Stimulated activated CD8-positive, alpha-beta memory T cell treated with anti-CD3 and anti-CD28 coated beads, Interleukin-7, amount 100 ng/mL, for 48 hours (primary cell): ENCODE data around the gene P2RY8.
"Not testable (repeated sequence)": the region's sequence is repeated elsewhere in the genome, so short reads cannot be mapped to it uniquely, and the experiment has no call there.

Experiments used
- DNase-seq, 2 donors: peaks; one replicate each; pipeline ENCODE4 v3.0.0-alpha.2; 2020; ENCODE audit warnings: low read depth in 1 of 2; ENCODE audit errors: extremely low read depth in 1 of 2

The P2RY8 gene

DNA sequence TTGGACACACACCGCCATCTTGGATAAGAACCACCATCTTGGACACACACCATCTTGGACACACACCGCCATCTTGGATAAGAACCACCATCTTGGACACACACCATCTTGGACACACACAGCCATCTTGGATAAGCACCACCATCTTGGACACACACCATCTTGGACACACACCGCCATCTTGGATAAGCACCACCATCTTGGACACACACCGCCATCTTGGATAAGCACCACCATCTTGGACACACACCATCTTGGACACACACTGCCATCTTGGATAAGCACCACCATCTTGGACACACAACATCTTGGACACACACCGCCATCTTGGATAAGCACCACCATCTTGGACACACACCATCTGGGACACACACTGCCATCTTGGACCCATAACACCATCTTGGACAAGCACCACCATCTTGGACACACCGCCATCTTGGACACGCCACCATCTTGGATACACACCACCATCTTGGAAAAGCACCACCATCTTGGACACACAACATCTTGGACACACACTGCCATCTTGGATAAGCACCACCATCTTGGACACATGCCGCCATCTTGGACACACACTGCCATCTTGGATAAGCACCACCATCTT lies 88.9 kb downstream of the P2RY8 start:
- DNase-seq, result not testable (repeated sequence)

DNA sequence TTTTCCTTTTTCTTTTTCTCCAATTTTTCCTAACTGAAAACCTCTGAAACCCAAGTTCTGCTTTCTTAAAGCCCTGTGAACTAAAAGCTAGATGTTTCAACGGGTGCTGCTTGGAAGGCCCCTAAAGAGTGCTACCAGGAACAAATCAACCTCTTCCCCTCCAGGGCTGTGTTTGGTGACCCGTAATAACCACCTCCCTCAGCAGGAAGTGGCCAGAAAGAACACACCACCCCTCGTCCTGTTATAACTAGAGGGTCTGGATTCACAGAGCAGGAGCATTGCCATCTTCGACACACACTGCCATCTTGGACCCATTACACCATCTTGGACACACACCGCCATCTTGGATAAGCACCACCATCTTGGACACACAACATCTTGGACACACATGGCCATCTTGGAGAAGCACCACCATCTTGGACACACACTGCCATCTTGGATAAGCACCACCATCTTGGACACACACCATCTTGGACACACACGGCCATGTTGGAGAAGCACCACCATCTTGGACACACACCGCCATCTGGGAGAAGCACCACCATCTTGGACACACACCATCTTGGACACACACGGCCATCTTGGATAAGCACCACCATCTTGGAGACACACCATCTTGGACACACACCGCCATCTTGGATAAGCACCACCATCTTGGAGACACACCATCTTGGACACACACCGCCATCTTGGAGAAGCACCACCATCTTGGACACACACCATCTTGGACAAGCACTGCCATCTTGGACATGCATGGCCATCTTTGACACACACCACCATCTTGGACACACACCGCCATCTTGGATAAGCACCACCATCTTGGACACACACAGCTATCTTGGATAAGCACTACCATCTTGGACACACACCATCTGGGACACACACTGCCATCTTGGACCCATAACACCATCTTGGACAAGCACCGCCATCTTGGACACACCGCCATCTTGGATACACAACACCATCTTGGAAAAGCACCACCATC lies 89.7 kb downstream of the P2RY8 start:
- DNase-seq, result not testable (repeated sequence)

DNA sequence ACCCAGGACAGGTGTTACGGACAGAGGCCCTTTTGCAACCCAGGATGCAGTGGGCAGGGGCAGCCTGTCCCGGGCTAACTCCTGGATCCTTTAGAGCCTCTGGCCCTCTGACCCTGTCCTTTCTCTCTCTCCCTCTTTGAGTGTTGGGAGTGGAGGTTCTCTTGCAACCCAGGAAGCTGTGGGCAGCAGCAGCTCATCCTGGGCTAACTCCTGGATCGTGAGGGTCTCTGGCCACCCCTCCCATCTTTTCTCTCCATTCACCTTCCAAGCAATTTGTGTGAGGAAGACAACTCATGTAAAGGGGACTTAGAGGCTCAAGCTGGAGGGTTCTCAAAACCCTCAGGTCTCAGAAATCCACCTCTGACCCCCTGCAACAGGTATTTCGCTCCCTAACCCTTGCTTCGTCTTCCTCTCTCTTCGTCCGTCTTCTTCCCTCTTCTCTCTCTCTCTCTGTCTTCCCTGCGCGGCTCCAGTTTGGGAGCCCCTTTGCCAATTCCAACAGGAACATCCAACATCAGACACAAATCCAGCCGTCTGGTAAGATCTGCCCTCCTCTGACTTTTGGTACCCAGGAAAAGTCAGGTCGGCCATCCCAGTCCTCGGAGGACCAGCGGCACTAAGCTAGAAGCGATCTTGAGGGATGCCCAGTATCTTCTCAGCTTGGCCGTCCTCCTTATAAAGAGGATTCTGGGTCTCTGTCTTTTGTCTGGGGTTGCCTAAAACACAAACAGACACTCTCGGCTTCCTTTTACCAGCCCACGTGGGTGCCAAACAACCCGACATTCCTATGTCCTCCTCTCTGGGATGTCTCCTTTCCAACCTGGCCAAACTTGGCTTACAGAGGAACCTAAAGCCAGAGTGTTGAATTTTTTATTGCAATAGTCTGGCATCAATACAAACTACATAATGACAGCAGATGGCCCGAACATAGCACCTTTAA lies 92.2 kb downstream of the P2RY8 start:
- DNase-seq, result no peak

DNA sequence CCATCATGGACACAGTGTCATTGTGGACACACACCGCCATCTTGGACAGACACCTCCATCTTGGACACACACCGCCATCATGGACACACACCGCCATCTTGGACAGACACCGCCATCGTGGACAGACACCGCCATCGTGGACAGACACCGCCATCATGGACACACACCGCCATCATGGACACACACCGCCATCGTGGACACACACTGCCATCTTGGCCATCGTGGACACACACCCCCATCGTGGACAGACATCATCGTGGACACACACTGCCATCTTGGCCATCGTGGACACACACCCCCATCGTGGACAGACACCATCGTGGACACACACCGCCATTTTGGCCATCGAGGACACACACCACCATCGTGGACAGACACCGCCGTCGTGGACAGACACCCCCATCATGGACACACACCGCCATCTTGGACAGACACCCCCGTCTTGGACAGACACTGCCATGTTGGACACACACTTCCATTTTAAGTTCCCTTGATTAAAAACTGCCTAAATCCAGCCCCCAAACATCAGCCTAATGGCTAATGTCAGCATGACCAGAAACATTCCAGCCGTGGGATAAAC lies 93.4 kb downstream of the P2RY8 start:
- no peak for DNase-seq

DNA sequence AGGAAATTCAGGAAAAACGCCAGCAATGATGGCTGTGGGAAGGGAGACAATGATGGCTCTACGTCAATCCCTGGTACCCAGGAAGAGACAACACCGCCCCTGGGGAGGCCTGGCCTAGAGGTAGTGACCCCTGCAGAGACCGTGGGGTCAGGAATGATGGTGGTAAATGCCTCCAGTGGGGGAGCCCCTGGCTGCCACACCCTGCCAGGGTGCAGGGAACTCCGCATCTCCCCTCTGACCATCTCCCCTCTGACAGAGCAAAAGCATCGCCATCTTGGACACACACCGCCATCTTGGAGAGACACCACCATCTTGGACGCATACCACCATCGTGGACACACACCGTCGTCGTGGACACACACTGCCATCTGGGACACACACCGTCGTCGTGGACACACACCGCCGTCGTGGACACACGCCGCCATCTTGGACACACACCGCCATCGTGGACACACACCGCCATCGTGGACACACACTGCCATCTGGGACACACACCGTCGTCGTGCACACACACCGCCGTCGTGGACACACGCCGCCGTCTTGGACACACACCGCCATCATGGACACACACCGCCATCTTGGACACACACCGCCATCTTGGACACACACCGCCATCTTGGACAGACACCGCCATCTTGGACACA lies 94.1 kb downstream of the P2RY8 start:
- DNase-seq, result no peak

DNA sequence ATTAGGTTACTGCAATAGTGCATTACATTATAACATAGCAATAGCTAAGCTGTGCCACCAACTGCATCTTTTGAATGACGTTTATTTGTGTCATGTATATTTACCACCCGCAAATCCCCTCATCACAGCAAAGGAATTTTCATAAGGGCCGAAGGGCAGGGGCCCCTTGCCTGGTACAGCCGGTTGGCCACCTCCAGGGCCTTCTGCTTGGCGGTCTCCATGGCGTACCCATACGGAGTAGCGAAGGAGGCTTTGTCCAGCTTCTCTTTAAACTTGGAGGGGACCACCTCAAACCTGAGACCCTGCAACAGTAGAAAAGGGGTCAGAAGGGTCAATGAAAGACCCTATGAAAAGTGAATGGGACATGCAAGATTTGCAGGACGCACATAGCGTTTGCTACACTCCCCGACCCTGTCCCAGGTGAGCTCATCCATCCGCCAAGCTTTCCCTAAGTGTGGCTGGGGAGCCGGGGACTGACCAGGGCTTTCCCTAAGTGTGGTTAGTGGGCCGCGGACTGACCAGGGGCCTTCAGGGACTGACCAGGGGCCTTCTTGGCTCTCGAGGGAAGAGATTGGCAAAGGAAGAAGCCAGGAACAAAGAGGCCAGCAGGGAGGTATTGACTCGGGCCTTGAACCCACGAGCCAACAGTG lies 94.8 kb downstream of the P2RY8 start:
- no peak for DNase-seq

DNA sequence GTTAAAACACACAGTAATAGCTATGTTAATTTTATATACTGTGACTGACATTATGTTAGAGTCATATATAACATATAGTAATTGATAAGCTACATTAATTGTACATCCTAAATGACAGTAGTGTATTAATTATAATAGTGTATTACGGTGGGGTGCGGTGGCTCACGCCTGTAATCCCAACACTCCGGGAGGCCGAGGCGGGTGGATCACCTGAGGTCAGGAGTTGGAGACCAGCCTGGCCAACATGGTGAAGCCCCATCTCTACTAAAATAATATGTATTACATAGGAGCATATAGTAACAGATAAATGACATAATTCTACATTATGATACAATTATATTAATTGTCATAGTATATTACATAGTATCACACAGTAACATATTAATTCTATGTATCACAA lies 96.5 kb downstream of the P2RY8 start:
- no peak for DNase-seq

DNA sequence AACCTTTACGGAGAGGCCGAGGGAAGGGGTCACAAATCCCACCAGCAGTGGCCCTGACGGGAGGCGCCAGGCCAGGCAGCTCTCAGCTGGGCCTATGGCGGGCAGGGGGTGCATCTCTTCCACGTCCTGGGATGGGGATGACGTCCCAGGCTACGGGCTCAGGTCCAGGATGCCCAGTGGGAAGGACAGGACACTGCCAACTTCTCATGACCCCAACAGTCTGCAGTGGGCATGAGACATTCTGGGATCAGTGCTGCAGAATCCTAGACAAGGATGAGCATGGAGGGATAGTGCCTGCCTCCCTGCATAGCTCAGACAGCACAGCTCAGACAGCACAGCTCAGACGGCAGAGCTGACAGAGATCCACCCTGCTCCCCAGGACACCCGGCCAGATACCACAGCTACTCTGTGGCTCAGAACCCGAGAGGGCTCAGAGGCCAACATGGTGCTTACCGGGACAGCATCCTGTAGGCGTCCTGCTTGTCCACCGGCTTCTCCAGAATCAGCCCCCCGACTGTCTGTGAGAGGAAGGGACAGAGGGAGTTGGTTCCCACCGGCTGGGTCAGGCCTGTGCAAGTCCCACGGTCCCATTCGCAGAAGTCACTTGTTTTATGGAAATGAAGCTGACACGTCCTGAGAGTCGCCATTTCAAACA lies 101.6 kb downstream of the P2RY8 start:
- DNase-seq, result no peak

DNA sequence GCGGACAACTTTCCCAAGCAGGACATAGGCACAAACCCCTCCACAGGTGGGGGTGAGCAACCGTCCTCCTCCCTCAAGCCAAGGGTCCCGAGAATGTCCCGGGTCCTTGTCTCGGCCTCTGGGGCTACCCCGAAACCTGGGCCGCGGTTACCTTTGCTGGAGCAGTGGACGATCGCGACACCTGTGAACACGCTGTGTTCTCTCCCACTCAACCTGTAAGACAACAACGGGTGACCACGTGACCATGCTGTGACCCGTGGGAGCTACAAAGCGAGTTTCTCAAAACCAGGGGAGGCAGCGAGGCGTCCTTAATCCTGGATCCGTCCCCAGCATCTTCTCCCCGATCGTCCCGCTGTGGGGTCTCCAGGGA lies 102.1 kb downstream of the P2RY8 start:
- DNase-seq, result no peak

DNA sequence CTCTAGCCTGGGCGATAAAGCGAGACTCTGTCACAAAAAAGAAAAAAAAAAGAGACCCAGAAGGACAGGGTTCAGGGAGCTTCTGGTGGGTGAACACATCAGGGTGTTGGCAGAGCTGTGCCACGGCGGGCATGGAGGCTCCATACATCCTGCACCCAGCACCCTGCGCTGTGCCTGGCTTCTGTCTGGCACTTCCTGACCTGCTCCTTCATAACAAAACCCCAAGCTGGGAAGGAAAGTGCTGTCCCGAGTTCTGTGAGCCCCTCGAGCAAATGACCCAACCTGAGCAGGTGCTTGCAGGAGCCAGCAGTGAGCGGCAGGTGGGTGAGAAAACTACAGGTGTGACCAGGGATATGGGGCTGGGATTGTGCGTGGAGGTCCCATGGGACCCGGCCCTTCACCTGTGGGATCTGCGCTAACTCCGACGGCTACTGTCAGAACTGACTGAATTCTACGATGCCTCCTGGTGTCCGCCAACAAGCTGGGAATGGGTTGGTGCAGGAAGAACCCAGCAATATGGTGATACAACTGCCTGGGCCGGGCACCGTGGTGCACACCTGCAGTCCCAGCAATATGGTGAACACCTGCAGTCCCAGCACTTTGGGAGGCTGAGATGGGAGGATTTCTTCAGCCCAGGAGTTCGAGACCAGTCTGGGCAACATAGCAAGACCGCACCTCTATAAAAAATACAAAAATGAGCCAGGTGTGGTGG lies 103.2 kb downstream of the P2RY8 start:
- DNase-seq, result no peak

DNA sequence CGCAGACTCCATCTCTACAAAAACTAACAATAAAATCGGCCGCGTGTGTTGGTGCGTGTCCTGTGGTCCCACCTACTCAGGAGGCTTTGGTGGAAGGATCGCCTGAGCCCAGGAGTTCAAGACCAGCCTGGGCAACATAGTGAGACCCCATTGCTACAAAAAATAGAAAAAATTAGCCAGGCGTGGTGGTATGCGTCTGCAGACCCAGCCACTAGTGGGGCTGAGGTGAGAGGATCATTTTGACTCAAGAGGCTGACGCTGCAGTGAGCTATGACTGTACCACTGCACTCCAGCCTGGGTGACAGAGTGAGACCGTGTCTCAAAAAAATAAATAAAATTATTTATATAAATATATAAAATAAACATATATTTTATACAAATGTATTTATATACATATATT lies 106.5 kb downstream of the P2RY8 start:
- no peak for DNase-seq

DNA sequence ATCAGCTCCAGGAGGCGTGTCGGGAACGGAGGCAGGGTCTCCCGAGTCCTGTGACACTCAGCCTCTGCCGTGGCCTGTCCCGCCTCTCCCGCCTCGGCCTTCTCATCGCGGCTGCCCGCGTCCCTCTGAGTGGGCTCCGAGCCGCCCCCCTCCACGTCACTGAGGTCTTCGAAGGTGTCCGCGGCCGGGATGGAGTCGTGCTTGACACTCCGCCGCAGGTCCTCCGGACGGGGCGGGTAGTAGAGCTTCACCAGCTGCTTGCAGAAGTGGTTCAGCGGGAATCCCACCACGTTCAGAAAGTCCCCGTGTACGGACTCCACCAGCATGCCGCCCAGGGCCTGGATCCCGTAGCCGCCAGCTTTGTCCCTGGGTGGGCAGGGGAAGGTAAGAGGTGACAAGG lies 109.2 kb downstream of the P2RY8 start:
- no peak for DNase-seq

DNA sequence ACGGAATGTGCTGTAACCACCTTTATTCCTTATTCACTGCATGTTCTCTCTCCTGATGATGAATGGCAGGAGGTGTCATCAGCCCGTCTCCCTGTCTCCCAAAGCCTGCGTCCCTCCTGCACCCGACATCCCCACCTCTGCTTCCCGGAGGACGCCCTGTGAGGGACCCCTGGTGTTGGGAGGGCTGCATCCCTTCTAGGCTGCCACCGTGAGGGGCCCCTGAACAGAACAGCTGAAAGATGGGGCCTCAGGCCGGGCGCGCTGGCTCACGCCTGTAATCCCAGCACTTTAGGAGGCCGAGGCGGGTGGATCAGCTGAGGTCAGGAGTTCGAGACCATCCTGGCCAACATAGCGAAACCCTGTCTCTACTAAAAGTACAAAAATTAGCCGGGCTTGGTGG lies 110.7 kb downstream of the P2RY8 start:
- not testable (repeated sequence) for DNase-seq

DNA sequence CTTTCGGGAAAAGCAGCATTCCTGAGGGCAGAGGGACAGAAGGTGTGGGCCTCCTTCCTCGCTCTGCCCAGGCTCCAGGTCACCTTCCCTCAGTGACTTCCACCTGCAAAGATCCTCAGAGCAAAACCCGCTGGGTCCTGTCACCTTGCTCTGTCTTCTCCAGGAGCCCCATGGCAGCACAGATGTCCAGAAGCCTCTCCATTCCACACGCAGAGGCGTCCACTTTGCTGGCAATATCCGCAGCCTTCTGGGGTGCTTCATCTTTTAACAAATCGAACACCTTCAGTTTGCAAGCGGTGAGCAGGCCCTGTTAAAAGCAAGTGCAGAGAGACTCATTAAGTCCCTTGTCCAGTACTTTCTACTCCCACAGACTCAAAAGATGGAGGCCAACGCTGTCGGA lies 111.6 kb downstream of the P2RY8 start:
- no peak for DNase-seq

DNA sequence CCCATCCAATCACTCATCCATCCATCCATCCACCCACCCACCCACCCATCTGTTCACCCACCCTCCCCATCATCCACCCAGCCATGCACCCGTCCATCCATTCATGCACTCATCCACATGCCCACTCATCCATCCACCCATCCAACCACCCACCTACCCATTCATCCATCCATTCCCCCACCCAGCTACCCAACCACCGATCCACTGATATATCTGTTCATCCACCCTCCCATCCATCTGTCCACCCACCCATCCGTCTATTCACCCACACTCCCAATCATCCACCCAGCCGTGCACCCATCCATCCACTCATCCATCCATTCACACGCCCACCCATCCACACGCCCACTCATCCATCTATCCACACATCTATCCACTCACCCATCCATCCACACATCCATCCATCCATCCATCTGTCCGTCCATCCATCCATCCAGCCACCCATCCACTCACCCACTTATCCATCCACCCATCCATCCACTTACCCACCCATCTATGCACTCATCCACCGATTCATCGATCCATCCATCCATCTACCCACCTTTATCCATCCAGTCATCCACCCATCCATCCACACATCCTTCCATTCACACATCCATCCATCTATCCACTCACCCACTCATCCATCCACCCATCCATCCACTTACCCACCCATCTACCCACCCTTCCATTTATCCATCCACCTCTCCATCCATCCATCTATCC lies 112.7 kb downstream of the P2RY8 start:
- no peak for DNase-seq

DNA sequence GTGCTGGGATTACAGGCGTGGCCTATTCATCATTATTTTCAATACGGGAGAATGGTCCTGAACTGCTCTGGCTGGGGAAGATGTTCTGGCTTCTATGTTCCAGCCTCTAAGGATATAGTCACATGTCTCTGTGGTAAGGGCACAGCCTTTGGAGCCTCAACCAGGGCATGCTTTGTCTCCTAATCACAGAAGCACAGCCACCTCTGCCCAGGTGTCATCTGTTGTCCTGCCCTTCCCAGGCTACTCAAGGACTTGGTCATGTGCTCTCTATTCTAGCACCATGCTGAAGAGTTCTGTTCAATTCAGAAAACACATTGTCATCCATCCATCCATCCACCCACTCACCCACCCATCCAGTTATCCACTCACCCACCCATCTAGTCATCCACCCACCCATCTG lies 113.8 kb downstream of the P2RY8 start:
- no peak for DNase-seq

DNA sequence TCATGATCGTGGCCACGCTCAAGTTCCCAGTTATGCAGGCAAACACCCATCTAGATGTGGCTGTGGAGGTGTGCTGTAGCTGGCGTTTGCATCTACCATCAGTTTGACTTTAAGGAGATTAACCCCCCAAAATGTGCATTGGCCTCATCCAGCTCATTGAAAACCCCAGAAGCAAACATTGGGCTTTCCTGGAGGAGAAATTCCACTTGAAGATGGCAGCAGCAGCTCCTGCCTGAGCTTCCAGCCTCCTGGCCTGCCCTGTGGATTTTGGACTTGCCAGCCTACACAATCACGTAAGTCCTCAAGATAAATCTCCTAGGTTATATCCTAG lies 114.9 kb downstream of the P2RY8 start:
- DNase-seq, result no peak

DNA sequence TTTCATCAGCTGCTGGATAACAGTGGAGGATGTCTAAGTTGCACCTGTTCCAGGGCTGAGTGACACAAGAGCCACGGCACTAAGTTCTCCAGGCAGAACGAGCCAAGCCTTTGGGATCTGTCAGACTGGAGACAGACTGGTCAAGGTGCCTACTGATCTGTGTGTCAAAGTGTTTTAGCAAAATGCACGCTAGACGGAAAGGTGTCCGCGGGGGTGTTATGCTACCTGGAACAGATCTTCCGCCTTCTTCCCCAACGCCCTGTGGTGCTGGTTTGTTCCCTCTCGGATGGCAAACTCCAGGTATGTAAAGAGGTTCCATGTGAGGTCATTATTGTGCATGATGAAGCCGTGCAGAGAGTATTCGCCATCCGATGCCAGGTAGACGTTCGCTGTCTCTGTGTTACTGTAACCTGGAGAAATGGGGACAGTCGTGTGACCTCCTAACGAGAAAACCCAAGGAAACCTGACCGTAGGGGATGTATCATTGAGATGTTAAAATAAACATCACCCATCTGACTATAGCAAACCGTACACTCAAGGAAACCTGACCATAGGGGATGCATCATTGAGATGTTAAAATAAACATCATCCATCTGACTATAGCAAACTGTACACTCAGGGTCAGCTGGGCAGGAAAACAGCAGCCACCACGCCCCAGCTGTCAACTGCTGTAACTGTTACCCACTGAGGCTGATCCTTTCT lies 115.4 kb downstream of the P2RY8 start:
- no peak for DNase-seq
